Endothelial cell of umbilical vein (primary cell): ENCODE results near the gene TEDC1. TPM values are rescaled to one million over a fixed set of nuclear protein-coding genes. Genes with fewer than 3 reads are reported as not detected.

Experiments
- BruUV-seq: library from RNA; stranded (reverse); fragments of 400-500 nt; replicated peaks from 2 replicates; lab custom pipeline; 2021; lab: Mats Ljungman, UMichigan
- CTCF ChIA-PET: fragments of 300-600, 350-600 bp; sonication (Branson Sonifier 250); formaldehyde crosslinking; loops from one replicate; lab custom pipeline; 2021; ENCODE audit warnings: antibody characterized with exemption, inconsistent platforms; lab: Charles Lee
- POLR2A ChIA-PET: fragments of 300-600, 350-600 bp; sonication (Branson Sonifier 250); formaldehyde crosslinking; loops from one replicate; lab custom pipeline; 2021; ENCODE audit warnings: antibody characterized with exemption, inconsistent platforms; lab: Charles Lee
- DNase-seq: peaks from one replicate; pipeline ENCODE4 v3.0.0-alpha.2; 2011; ENCODE audit warnings: low read depth, low spot score
- FAIRE-seq: peaks from 2 replicates; lab custom pipeline; 2011; peaks lifted over from hg19 to GRCh38; lab: Jason Lieb, UNC
- H2AFZ ChIP-seq: 2 replicates; pipeline ENCODE4 v1.6.0; 2012; ENCODE audit warnings: low read depth, low read length, control low read depth, inconsistent platforms
- H3K27ac ChIP-seq: 2 replicates; pipeline ENCODE4 v1.5.1; 2011; ENCODE audit warnings: low read depth, mild to moderate bottlenecking, control low read depth, low read length, moderate library complexity; ENCODE audit not compliant: insufficient read depth
- H3K27me3 ChIP-seq, 2 experiments: 2 replicates each; pipeline versions ENCODE4 v1.6.0 to v1.6.1; 2011; ENCODE audit warnings: low read length in 2 of 2, mixed read lengths in 1 of 2; ENCODE audit not compliant: control insufficient read depth in 2 of 2, insufficient read depth in 2 of 2
- H3K36me3 ChIP-seq, 2 experiments: 2 replicates in 1 of 2; 3 replicates in 1 of 2; pipeline ENCODE4 v1.5.1; 2011; ENCODE audit warnings: low read length in 2 of 2, mild to moderate bottlenecking in 1 of 2, moderate library complexity in 1 of 2; ENCODE audit not compliant: control insufficient read depth in 2 of 2, insufficient read depth in 2 of 2; ENCODE audit errors: extremely low read depth in 1 of 2
- H3K4me1 ChIP-seq: 3 replicates; pipeline ENCODE4 v1.5.1; 2011; ENCODE audit warnings: mild to moderate bottlenecking, low read length; ENCODE audit not compliant: control insufficient read depth, insufficient read depth; ENCODE audit errors: extremely low read depth
- H3K4me2 ChIP-seq: 2 replicates; pipeline ENCODE4 v1.6.1; 2011; ENCODE audit warnings: low read length, control low read depth, mixed read lengths; ENCODE audit not compliant: insufficient read depth
- H3K4me3 ChIP-seq, 3 experiments: fragments of 200-600 bp in 1 of 3; sonication (generic), shearing (Covaris generic) in 1 of 3; replicated peaks in 1 of 3; 2 replicates each; pipeline ENCODE4 v1.5.1; 2011 to 2016; ENCODE audit warnings: control low read depth in 3 of 3, low read length in 3 of 3, mild to moderate bottlenecking in 2 of 3, inconsistent platforms in 1 of 3, low read depth in 1 of 3, moderate library complexity in 1 of 3; ENCODE audit not compliant: insufficient read depth in 1 of 3
- H3K79me2 ChIP-seq: 2 replicates; pipeline ENCODE4 v1.6.0; 2012; ENCODE audit warnings: low read length, inconsistent platforms; ENCODE audit not compliant: control insufficient read depth, insufficient read depth
- H3K9ac ChIP-seq: replicated peaks from 2 replicates; pipeline ENCODE3; 2011; ENCODE audit warnings: low read length, control low read depth; ENCODE audit not compliant: insufficient read depth; ENCODE audit errors: extremely low read depth
- H3K9me1 ChIP-seq: replicated peaks from 3 replicates; pipeline ENCODE4 v1.6.0; 2011; ENCODE audit warnings: mild to moderate bottlenecking, low read length; ENCODE audit not compliant: control insufficient read depth, insufficient read depth; ENCODE audit errors: extremely low read depth
- H3K9me3 ChIP-seq: replicated peaks from 2 replicates; pipeline ENCODE4 v1.5.1; 2012; ENCODE audit warnings: low read length, inconsistent platforms; ENCODE audit not compliant: control insufficient read depth, insufficient read depth
- H4K20me1 ChIP-seq: replicated peaks from 2 replicates; pipeline ENCODE3; 2011; ENCODE audit warnings: mild to moderate bottlenecking, low read length; ENCODE audit not compliant: control insufficient read depth, insufficient read depth; ENCODE audit errors: extremely low read depth
- CTCF ChIP-seq, 2 donors: IDR thresholded peaks; 1 replicate in 1 of 2; 2 replicates in 1 of 2; pipeline ENCODE4 v1.5.1; 2011; ENCODE audit warnings: low read length in 2 of 2, mild to moderate bottlenecking in 2 of 2, moderate library complexity in 2 of 2, control low read depth in 1 of 2, inconsistent platforms in 1 of 2, low read depth in 1 of 2; ENCODE audit not compliant: insufficient read depth in 1 of 2; ENCODE audit errors: extremely low read depth in 1 of 2
- EZH2 ChIP-seq: IDR thresholded peaks from 2 replicates; pipeline ENCODE4 v1.6.1; 2012; ENCODE audit warnings: borderline replicate concordance, low read depth, mild to moderate bottlenecking, moderate library complexity, low read length, inconsistent platforms; ENCODE audit not compliant: severe bottlenecking
- FOS ChIP-seq: IDR thresholded peaks from 2 replicates; pipeline ENCODE4 v1.6.1; 2011; ENCODE audit warnings: mild to moderate bottlenecking, low read length, moderate library complexity, borderline replicate concordance; ENCODE audit not compliant: insufficient read depth
- GATA2 ChIP-seq: IDR thresholded peaks from 2 replicates; pipeline ENCODE4 v1.7.0; 2011; ENCODE audit warnings: low read depth, mild to moderate bottlenecking, moderate library complexity, mixed read lengths, low read length; ENCODE audit not compliant: insufficient read length, insufficient read depth
- JUN ChIP-seq: IDR thresholded peaks from 2 replicates; pipeline ENCODE4 v1.6.1; 2011; ENCODE audit warnings: borderline replicate concordance, low read depth; ENCODE audit not compliant: insufficient read length, insufficient read depth
- MAX ChIP-seq: IDR thresholded peaks from 2 replicates; pipeline ENCODE4 v1.6.1; 2011; ENCODE audit not compliant: insufficient read depth, insufficient read length
- MYC ChIP-seq: IDR thresholded peaks from one replicate; pipeline ENCODE4 v1.6.1; 2011; ENCODE audit warnings: mild to moderate bottlenecking, low read depth, low read length
- POLR2A ChIP-seq: IDR thresholded peaks from 2 replicates; pipeline ENCODE4 v1.6.1; 2012; ENCODE audit warnings: low read depth, mild to moderate bottlenecking, control low read depth, low read length
- POLR2AphosphoS5 ChIP-seq: IDR thresholded peaks from 2 replicates; pipeline ENCODE4 v1.6.1; 2012; ENCODE audit warnings: low read depth, mild to moderate bottlenecking, control low read depth, low read length, moderate library complexity; ENCODE audit not compliant: insufficient read depth
- dilution Hi-C: fragments of 300-500 bp; cut with MboI; formaldehyde crosslinking; loops from one replicate; pipeline ENCODE4 v1.15.0; 2019; ENCODE audit warnings: low sequenced_read_pairs; ENCODE audit not compliant: extremely low pct_ligation_motif_present
- intact Hi-C: fragments of 100-400 bp; cut with micrococcal nuclease; formaldehyde crosslinking; loops from one replicate; pipeline ENCODE4 v1.10.0; 2022
- polyA plus RNA-seq, 4 experiments: library from polyadenylated mRNA; depleted of rRNA in 3 of 4; stranded (reverse) in 3 of 4; unstranded in 1 of 4; fragments of >200 nt; gene quantifications; 2 replicates each; pipeline versions ENCODE4 v1.2.1 to v1.2.3, GENCODE V29; 2011 to 2012; ENCODE audit warnings: missing spikeins in 1 of 4
- total RNA-seq: library from RNA; stranded (reverse); gene quantifications from 2 replicates; pipeline ENCODE4 v1.2.3, GENCODE V29; 2021

Gene TEDC1
- total and polyA plus RNA-seq, 2 donors (not counting 3 experiments of a cell fraction or from before 2014, with no cell fraction given), result 16.5 to 25.3 TPM

DNA sequence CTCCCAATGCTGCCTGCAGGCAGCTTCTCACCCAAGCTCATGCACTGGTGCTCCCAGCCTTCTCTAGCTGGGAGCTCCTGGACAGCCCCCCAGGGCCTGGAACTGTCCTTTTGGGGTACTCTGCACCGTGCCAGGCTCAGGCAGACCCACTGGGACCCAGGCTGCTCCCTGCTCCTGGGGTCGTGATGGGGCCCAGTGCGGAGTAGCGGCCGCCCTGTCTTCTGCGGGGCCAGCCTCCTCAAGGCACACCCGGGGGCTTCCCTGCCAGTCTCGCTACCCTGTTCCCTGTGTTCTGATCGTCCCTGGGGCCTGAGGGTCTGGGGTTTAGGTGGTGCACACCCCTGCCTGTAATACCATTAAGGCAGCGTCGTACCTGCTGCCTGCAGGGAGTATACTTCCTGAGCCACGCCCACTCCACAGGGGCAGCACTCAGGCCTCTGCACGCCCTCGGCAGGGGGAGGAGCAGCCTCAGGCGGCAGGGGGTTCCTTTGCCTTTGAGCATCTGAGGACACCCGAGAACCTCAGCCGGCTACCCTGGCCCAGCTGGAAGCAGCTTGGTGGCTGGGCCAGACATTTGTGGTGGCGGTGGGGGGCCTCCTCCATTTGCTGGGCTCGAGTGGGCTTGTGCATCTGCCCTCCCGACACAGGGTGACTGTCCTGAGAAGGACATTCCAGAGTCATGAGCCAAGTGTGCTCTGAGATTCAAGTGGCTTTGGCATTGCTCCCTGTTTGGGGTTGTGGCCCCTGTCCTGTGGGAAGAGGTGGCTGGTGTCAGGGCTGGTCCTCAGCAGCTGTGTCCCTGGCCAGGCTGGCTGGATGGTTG lies 25.6 kb upstream of the TEDC1 start:
- Histone ChIP-seq H3K27ac (no peak overlapping the region), H4K20me1 (no peaks in the 10 kb centered on the region), H3K9me1 (no peaks in the 10 kb centered on the region), H3K4me2 (no peak overlapping the region), H3K4me3 (no peak overlapping the region), H3K4me1 (no peaks in the 10 kb centered on the region), H3K27me3 (no peaks in the 10 kb centered on the region), H3K9me3 (no peaks in the 10 kb centered on the region), H2AFZ (no peak overlapping the region), H3K9ac (no peak overlapping the region), H3K36me3 (peaks cover 10 to 62% of the 10 kb centered on the region in 2 experiments), H3K79me2 (no peaks in the 10 kb centered on the region)
- ChIA-PET CTCF (no interaction called here), POLR2A (no interaction called here)
- BruUV-seq, result no TSS peak
- FAIRE-seq, result no peak
- intact Hi-C loops, result no loop called here
- no peak for DNase-seq
- dilution Hi-C loops, result no loop called here
- TF ChIP-seq GATA2 (no peak), JUN (no peak), EZH2 (no peak), POLR2A (no peak), MAX (no peak), CTCF (IDR thresholded peaks at IDR 0.05; ENCODE audit: extremely low read depth in 1 of 2, insufficient read depth in 1 of 2, low read depth in 1 of 2, low read length in 2 of 2) (no peak), POLR2AphosphoS5 (no peak), MYC (no peak), FOS (no peak)
